Type B pancreatic cell (in vitro differentiated cells): ENCODE results near the gene JMJD7. TPM values are rescaled to one million over a fixed set of nuclear protein-coding genes. Genes with fewer than 3 reads are reported as not detected.
A peak's percentile ranks its signal among the peaks of the same experiment; 100 is the strongest.

ENCODE experiments used
- DNase-seq: peaks from one replicate; pipeline ENCODE4 v3.0.0; 2021; ENCODE audit warnings: mixed read lengths; ENCODE audit not compliant: unreplicated experiment; ENCODE audit errors: extremely low spot score
- H3K27ac Mint-ChIP-seq: 2 replicates; pipeline ENCODE4 v1.8.0; 2021; ENCODE audit warnings: mild to moderate bottlenecking, mixed read lengths
- H3K27me3 Mint-ChIP-seq: 2 replicates; pipeline ENCODE4 v1.8.0; 2021; ENCODE audit warnings: mixed read lengths
- H3K36me3 Mint-ChIP-seq: 2 replicates; pipeline ENCODE4 v1.8.0; 2021; ENCODE audit warnings: mixed read lengths
- H3K4me1 Mint-ChIP-seq: one replicate; pipeline ENCODE4 v1.8.0; 2021; ENCODE audit warnings: mixed read lengths; ENCODE audit not compliant: unreplicated experiment
- H3K4me3 Mint-ChIP-seq: 2 replicates; pipeline ENCODE4 v1.8.0; 2021; ENCODE audit warnings: mild to moderate bottlenecking, mixed read lengths
- H3K9me3 Mint-ChIP-seq: 2 replicates; pipeline ENCODE4 v1.8.0; 2021; ENCODE audit warnings: mixed read lengths
- total RNA-seq: library from RNA; stranded (reverse); gene quantifications from 2 replicates; pipeline ENCODE4 v1.2.1, GENCODE V29; 2021; ENCODE audit warnings: low replicate concordance
- TF ChIP-seq, protein P1 (sequence below): fragments of 200-600 bp; sonication (generic); conservative IDR thresholded peaks from 2 replicates; pipeline ENCODE4 v1.5.0; 2021; ENCODE audit warnings: antibody characterized with exemption, mild to moderate bottlenecking

Gene JMJD7
- total RNA-seq, 1 donor from 2014 or later, result 29.0 TPM

- DNase-seq, result no peak
- H3K4me1 Mint-ChIP-seq, result peaks cover 24% of the 10 kb centered on the region
- TF ChIP-seq, protein P1, sequence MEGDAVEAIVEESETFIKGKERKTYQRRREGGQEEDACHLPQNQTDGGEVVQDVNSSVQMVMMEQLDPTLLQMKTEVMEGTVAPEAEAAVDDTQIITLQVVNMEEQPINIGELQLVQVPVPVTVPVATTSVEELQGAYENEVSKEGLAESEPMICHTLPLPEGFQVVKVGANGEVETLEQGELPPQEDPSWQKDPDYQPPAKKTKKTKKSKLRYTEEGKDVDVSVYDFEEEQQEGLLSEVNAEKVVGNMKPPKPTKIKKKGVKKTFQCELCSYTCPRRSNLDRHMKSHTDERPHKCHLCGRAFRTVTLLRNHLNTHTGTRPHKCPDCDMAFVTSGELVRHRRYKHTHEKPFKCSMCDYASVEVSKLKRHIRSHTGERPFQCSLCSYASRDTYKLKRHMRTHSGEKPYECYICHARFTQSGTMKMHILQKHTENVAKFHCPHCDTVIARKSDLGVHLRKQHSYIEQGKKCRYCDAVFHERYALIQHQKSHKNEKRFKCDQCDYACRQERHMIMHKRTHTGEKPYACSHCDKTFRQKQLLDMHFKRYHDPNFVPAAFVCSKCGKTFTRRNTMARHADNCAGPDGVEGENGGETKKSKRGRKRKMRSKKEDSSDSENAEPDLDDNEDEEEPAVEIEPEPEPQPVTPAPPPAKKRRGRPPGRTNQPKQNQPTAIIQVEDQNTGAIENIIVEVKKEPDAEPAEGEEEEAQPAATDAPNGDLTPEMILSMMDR, result no peak
- H3K9me3 Mint-ChIP-seq, result no peaks in the 10 kb centered on the region
- H3K36me3 Mint-ChIP-seq, result peaks cover 8% of the 10 kb centered on the region
- no peaks in the 10 kb centered on the region for H3K27me3 Mint-ChIP-seq
- no peak overlapping the region for H3K4me3 Mint-ChIP-seq
- no peak overlapping the region for H3K27ac Mint-ChIP-seq
Observed at GRCh38 chr15:41809121-41809520, 18.8 kb upstream of the JMJD7 start.

DNA sequence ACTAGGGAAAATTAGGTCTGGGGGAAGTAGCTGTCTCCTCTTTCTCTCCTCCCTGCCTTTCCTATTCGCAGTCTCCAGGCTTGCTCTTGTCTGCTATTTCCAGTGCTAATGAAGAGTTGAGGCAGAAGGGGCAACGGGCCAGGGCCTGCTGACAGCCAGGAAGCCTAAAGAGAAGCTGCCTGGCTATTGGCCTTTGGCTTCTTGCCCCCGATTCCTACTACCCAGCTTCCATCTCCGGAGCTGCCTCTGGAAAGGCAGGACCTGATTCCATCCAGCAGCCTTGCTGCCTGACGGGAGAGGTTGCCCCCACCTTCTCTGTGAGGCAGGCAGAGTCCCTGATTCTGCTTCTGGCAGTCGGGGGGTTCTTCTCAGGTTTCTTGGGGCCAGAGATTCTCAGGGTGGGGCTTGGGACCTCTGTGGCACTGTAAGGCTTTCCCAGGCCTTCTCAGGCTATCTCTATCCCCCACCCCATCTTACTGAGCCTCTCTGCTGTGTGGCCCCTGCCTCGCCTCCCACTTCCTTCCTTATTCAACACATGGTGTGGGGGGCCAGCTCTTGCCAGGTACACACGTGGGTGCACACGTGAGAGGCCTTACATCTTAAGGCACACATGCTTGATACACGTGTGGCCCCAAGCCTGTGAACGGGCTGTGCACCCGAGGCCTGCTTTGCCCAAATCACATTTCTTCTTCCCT, 18.2 kb upstream of the JMJD7 start:
- DNase-seq, result no peak
- Mint-ChIP-seq H3K27me3 (no peaks in the 10 kb centered on the region), H3K36me3 (peaks cover 8% of the 10 kb centered on the region)

DNA sequence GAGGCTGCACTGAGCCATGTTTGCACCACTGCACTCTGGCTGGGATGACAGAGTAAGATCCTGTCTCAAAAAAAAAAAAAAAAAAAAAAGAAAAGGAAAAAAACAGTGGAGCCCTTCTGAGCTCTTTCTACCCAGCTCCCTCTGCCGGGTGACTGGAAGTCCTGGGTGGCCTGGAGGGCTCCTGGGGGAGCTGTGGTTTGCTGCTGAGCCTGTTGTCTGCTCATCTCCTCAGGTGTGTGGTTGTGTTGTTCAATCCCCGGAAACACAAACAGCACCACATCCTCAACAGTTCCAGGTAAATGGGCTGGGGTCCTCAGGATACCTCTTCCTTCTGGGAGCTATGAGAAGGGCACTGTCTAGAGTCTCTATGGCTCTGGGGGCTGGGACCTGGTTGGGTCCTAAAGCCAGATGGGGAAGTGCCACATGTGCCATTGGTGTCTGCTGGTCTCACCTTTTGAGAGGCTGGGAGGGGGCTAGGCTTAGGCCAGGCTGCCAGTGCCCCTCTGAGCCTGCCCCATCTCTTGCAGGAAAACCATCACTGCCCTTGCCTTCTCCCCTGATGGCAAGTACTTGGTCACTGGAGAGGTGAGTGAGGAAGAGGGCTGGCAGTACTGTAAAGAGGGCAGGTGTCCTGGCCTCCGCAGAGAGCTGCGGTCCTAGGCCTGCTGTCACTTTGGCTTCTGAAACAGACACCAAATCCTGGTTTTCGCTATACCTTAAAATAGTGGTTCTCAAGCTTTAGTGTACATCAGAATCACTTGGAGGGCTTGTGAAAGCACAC, 17.1 kb upstream of the JMJD7 start:
- Mint-ChIP-seq H3K9me3 (no peaks in the 10 kb centered on the region), H3K4me1 (peaks cover 13% of the 10 kb centered on the region), H3K27ac (no peak overlapping the region), H3K4me3 (no peak overlapping the region), H3K27me3 (no peaks in the 10 kb centered on the region), H3K36me3 (peaks cover 8% of the 10 kb centered on the region)
- no peak for DNase-seq
- TF ChIP-seq, protein P1, result no peak

More for the DNA sequence above, 18.2 kb upstream of the JMJD7 start:
- Mint-ChIP-seq H3K27ac (no peak overlapping the region), H3K4me3 (no peak overlapping the region), H3K4me1 (peaks cover 21% of the 10 kb centered on the region), H3K9me3 (no peaks in the 10 kb centered on the region)
- TF ChIP-seq, protein P1, result no peak

DNA sequence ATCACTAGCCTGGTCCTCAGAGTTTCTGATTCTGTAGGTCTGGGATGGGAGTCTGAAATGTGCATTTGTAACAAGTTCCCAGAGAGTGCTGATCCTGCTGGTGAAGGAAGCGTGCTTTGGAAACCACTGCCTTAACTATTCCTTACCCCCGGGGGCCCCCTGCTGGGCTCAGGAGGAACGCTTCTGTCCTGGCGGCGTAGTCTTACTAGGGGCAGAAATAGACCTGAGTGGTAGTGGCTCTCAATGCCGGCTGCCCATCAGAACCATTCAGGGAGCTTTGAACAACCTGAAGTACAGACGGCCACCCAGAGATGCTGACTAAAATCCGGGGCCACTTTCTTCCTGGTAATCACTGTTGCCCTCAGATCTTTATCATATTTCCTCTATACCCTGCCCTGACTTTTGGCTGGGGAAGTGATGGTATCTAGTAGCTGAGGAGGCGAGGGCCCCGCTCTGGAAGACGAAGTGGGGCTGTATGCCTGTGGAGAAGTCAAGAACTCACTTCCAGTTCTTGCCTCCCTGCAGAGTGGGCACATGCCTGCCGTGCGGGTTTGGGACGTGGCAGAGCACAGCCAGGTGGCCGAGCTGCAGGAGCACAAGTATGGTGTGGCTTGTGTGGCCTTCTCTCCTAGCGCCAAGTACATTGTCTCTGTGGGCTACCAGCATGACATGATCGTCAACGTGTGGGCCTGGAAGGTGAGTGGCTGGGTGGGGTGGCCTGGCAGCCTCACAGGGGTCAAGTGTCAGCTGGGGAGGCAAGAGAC, 16.3 kb upstream of the JMJD7 start:
- H3K4me1 Mint-ChIP-seq, result peaks cover 10% of the 10 kb centered on the region
- DNase-seq, result no peak
- no peak overlapping the region for H3K27ac Mint-ChIP-seq
- H3K9me3 Mint-ChIP-seq, result no peaks in the 10 kb centered on the region
- TF ChIP-seq, protein P1, result peak; percentile 89
- no peaks in the 10 kb centered on the region for H3K27me3 Mint-ChIP-seq
- H3K4me3 Mint-ChIP-seq, result no peak overlapping the region
- H3K36me3 Mint-ChIP-seq, result peaks cover 8% of the 10 kb centered on the region

DNA sequence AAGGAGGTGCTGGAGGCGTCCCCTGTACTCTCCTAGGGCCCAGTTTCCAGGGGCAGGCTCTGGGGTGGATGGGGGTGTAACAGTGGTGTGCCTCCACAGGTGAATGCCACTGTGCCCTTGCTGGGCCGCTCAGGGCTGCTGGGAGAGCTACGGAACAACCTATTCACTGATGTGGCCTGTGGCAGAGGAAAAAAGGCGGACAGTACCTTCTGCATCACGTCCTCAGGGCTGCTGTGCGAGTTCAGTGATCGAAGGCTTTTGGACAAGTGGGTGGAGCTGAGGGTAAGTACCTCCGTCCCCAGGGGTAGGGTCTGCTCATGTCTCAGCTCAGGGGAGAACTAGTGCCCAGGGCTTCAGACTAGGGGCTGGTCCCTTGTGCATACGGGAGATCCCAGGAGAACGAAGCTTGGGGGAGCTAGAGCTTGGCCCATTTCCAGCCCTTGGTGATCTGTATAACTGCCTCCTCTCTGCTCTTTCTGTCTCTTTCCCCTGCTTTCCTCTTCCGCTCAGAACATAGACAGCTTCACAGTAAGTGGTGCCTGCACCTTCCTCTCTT, 15.0 kb upstream of the JMJD7 start:
- H3K4me1 Mint-ChIP-seq, result peaks cover 5% of the 10 kb centered on the region
- peaks cover 4% of the 10 kb centered on the region for H3K36me3 Mint-ChIP-seq
- no peaks in the 10 kb centered on the region for H3K27me3 Mint-ChIP-seq
- no peak overlapping the region for H3K4me3 Mint-ChIP-seq
- TF ChIP-seq, protein P1, result no peak
- H3K27ac Mint-ChIP-seq, result no peak overlapping the region
- no peaks in the 10 kb centered on the region for H3K9me3 Mint-ChIP-seq
- no peak for DNase-seq
